HepG2 (cell line): ENCODE results near the gene ASB7. TPM values are rescaled to one million over a fixed set of nuclear protein-coding genes. Genes with fewer than 3 reads are reported as not detected.

Source experiments
- ATAC-seq: fragments of 200-7000 bp; cut with Tn5 transposase; 3 replicates; pipeline ENCODE4 v1.9.1; 2020; ENCODE audit warnings: mild to moderate bottlenecking, moderate library complexity
- BruUV-seq: library from RNA; stranded (reverse); fragments of 400-500 nt; replicated peaks from 2 replicates; lab custom pipeline; 2021; lab: Mats Ljungman, UMichigan
- CTCF ChIA-PET: fragments of 300-600 bp; formaldehyde crosslinking; extraction: SDS; loops from one replicate; lab custom pipeline; 2021; ENCODE audit warnings: low total read pairs, inconsistent platforms, low intra/inter-chr PET ratio; lab: Yijun Ruan, JAX
- POLR2A ChIA-PET: fragments of 350-600 bp; sonication (Branson Sonifier 250); formaldehyde crosslinking; loops from one replicate; lab custom pipeline; 2020; ENCODE audit warnings: antibody characterized with exemption, inconsistent platforms; lab: Yijun Ruan, JAX
- DNase-seq: peaks from one replicate; pipeline ENCODE4 v3.0.0-alpha.2; 2015; ENCODE audit warnings: low spot score
- FAIRE-seq: peaks from 3 replicates; lab custom pipeline; 2011; peaks lifted over from hg19 to GRCh38; lab: Jason Lieb, UNC
- H2AFZ ChIP-seq: one replicate; pipeline ENCODE4 v1.6.1; 2011; ENCODE audit warnings: low read length, inconsistent platforms
- H3K27ac ChIP-seq: fragments of 300-600 bp; 3 replicates; pipeline ENCODE4 v1.8.0; 2011; ENCODE audit warnings: mixed run types, mild to moderate bottlenecking, mixed read lengths, low read length, inconsistent platforms; ENCODE audit not compliant: insufficient read depth; ENCODE audit errors: extremely low read length
- H3K27me3 ChIP-seq, 2 experiments: fragments of 200-600 bp in 1 of 2; 2 replicates in 1 of 2; 3 replicates in 1 of 2; pipeline versions ENCODE4 v1.6.0 to v1.8.0; 2011; ENCODE audit warnings: low read length in 2 of 2, mild to moderate bottlenecking in 2 of 2, moderate library complexity in 2 of 2, inconsistent platforms in 1 of 2; ENCODE audit not compliant: insufficient read depth in 2 of 2, control insufficient read depth in 1 of 2
- H3K36me3 ChIP-seq, 2 experiments: fragments of 200-600 bp in 1 of 2; replicated peaks in 1 of 2; 2 replicates in 1 of 2; 3 replicates in 1 of 2; pipeline versions ENCODE4 v1.5.1 to v1.8.0; 2011; ENCODE audit warnings: low read length in 2 of 2, inconsistent platforms in 1 of 2; ENCODE audit not compliant: insufficient read depth in 2 of 2, control insufficient read depth in 1 of 2
- H3K4me1 ChIP-seq: 2 replicates; pipeline ENCODE4 v1.5.1; 2012; ENCODE audit warnings: low read length, inconsistent platforms; ENCODE audit not compliant: insufficient read depth
- H3K4me2 ChIP-seq: 2 replicates; pipeline ENCODE4 v1.6.0; 2011; ENCODE audit warnings: low read depth, low read length, inconsistent platforms
- H3K4me3 ChIP-seq, 3 experiments: fragments of 200-600 bp in 1 of 3; sonication (generic), shearing (Covaris generic) in 1 of 3; replicated peaks in 1 of 3; 2 replicates each; pipeline ENCODE4 v1.5.1; 2011 to 2016; ENCODE audit warnings: low read length in 3 of 3, inconsistent platforms in 2 of 3, low read depth in 2 of 3, mild to moderate bottlenecking in 2 of 3, control low read depth in 1 of 3, mixed read lengths in 1 of 3; ENCODE audit not compliant: insufficient read depth in 1 of 3
- H3K79me2 ChIP-seq: one replicate; pipeline ENCODE4 v1.6.1; 2011; ENCODE audit warnings: low read length, inconsistent platforms; ENCODE audit not compliant: insufficient read depth
- H3K9ac ChIP-seq: 2 replicates; pipeline ENCODE4 v1.6.0; 2011; ENCODE audit warnings: mild to moderate bottlenecking, low read depth, low read length, inconsistent platforms; ENCODE audit not compliant: insufficient read depth
- H3K9me3 ChIP-seq: 2 replicates; pipeline ENCODE4 v1.5.1; 2012; ENCODE audit warnings: mild to moderate bottlenecking, low read length
- H4K20me1 ChIP-seq: 2 replicates; pipeline ENCODE4 v1.6.0; 2011; ENCODE audit warnings: inconsistent platforms, mild to moderate bottlenecking, low read length, moderate library complexity; ENCODE audit not compliant: insufficient read depth
- FOXA1 ChIP-seq, 2 experiments: fragments of 450-650 bp in 1 of 2; sonication (generic) in 1 of 2; formaldehyde crosslinking in 1 of 2; IDR thresholded peaks; 2 replicates each; pipeline versions ENCODE4 v1.4.0 to v1.6.1; 2016 to 2020; ENCODE audit warnings: missing genetic modification reagents in 1 of 2
- MAX ChIP-seq: IDR thresholded peaks from 2 replicates; pipeline ENCODE4 v1.6.1; 2012; ENCODE audit warnings: inconsistent platforms
- MEIS2 ChIP-seq: sonication (generic); formaldehyde crosslinking; IDR thresholded peaks from 2 replicates; pipeline ENCODE4 v1.9.0; 2021; ENCODE audit warnings: mild to moderate bottlenecking, missing genetic modification reagents
- POGZ ChIP-seq: sonication (generic); formaldehyde crosslinking; IDR thresholded peaks from 2 replicates; pipeline ENCODE4 v1.4.0; 2020; ENCODE audit warnings: mild to moderate bottlenecking, missing genetic modification reagents
- ZFP36 ChIP-seq: fragments of 150-350 bp; IDR thresholded peaks from 2 replicates; pipeline ENCODE4 v1.6.1; 2018; ENCODE audit warnings: borderline replicate concordance, low read length, low read depth; ENCODE audit not compliant: partially characterized antibody
- ZNF18 ChIP-seq: sonication (generic); formaldehyde crosslinking; IDR thresholded peaks from 2 replicates; pipeline ENCODE4 v1.8.0; 2022; ENCODE audit warnings: mild to moderate bottlenecking, missing genetic modification reagents; ENCODE audit not compliant: insufficient replicate concordance
- ZNF431 ChIP-seq: sonication (generic); formaldehyde crosslinking; IDR thresholded peaks from 2 replicates; pipeline ENCODE4 v1.9.0; 2022; ENCODE audit warnings: missing genetic modification reagents, low read depth, mild to moderate bottlenecking, borderline replicate concordance
- ZNF879 ChIP-seq: sonication (generic); formaldehyde crosslinking; IDR thresholded peaks from 2 replicates; pipeline ENCODE4 v1.8.1; 2023; ENCODE audit warnings: missing genetic modification reagents
- WGBS: methylation state at CpG from one replicate; pipeline ENCODE4 v1.1.6; 2017; ENCODE audit warnings: low lambda C conversion rate; 5-methylcytosine and 5-hydroxymethylcytosine counted together
- in situ Hi-C: cut with HindIII; loops from 2 replicates; pipeline ENCODE4 v1.10.0; 2017; ENCODE audit warnings: low pct_unique_long_range_greater_than_20kb; ENCODE audit not compliant: extremely low pct_ligation_motif_present
- intact Hi-C: fragments of 100-400 bp; cut with micrococcal nuclease; formaldehyde crosslinking; loops from one replicate; pipeline ENCODE4 v1.10.0; 2022; ENCODE audit not compliant: unreplicated experiment
- polyA plus RNA-seq, 8 experiments: library from polyadenylated mRNA; depleted of rRNA in 3 of 8; stranded (reverse) in 7 of 8; unstranded in 1 of 8; fragments of >200 nt; fragmentation: Illumina TruSeq in 4 of 8; extraction: Trizol in 4 of 8; gene quantifications; 2 replicates each; pipeline versions ENCODE4 v1.2.1 to v1.2.3, GENCODE V29; 2011 to 2016; ENCODE audit warnings: low read depth in 4 of 8, missing spikeins in 1 of 8, mixed read lengths in 1 of 8; ENCODE audit not compliant: insufficient read depth in 1 of 8
- total RNA-seq, 5 experiments: library from RNA; depleted of rRNA; stranded (reverse); fragments of >200 nt; fragmentation: Illumina TruSeq; extraction: Trizol; gene quantifications; 2 replicates each; pipeline ENCODE4 v1.2.3, GENCODE V29; 2016; ENCODE audit warnings: low read depth in 1 of 5
- TF ChIP-seq, protein P1 (sequence below), 2 experiments: fragments of 450-650 bp in 1 of 2; sonication (generic) in 1 of 2; formaldehyde crosslinking; IDR thresholded peaks; 2 replicates each; pipeline versions ENCODE4 v1.5.0 to v1.8.0; 2020 to 2022; ENCODE audit warnings: mild to moderate bottlenecking in 1 of 2, missing genetic modification reagents in 1 of 2
- TF ChIP-seq, protein P2 (sequence below): sonication (generic); formaldehyde crosslinking; conservative IDR thresholded peaks from 2 replicates; pipeline ENCODE4 v1.4.0; 2020; ENCODE audit warnings: mild to moderate bottlenecking, missing genetic modification reagents, moderate library complexity

The ASB7 gene
- total and polyA plus RNA-seq, 2 of the 13 experiments (the other 11 are each of a cell fraction or from before 2014, with no cell fraction given), result 7.7 to 12.1 TPM

DNA sequence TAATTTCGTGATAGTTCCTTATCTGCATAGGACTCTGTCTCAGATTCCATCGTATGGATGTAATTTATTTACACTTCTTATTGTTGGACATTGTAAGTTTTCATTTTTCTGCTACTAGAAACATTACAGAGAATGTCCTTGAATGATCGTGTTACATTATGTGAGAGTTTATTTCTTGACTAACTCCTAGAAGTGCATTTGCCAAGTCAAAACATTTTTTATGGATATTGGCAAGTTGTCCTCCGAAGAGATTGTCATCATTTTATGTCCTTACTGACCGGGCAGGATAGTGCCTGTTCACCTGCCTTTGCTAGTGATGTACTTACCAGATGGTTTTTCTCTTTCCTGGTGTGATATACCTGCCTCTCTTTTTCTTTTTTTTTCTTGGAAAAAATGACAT lies 13.4 kb downstream of the ASB7 start:
- Histone ChIP-seq H3K79me2 (peaks cover 4% of the 10 kb centered on the region), H3K9ac (no peak overlapping the region), H3K27me3 (no peaks in the 10 kb centered on the region; a peak in 1 of 5 replicates), H3K27ac (no peak overlapping the region), H4K20me1 (no peaks in the 10 kb centered on the region), H3K36me3 (peaks cover 10 to 71% of the 10 kb centered on the region in 2 experiments), H3K4me1 (no peaks in the 10 kb centered on the region), H3K4me3 (no peak overlapping the region), H3K9me3 (no peaks in the 10 kb centered on the region), H2AFZ (no peak overlapping the region), H3K4me2 (no peak overlapping the region)
- CTCF ChIA-PET, result no interaction called here
- no peak for DNase-seq
- in situ Hi-C loops (no loop called here), intact Hi-C loops (no loop called here)
- WGBS, result 74% methylated on average over 5 of the region's 5 CpGs
- TF ChIP-seq, protein P1, sequence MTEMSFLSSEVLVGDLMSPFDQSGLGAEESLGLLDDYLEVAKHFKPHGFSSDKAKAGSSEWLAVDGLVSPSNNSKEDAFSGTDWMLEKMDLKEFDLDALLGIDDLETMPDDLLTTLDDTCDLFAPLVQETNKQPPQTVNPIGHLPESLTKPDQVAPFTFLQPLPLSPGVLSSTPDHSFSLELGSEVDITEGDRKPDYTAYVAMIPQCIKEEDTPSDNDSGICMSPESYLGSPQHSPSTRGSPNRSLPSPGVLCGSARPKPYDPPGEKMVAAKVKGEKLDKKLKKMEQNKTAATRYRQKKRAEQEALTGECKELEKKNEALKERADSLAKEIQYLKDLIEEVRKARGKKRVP (CRISPR knock-in tag; IDR thresholded peaks at IDR 0.05), result no peak
- TF ChIP-seq MEIS2 (no peak), ZNF879 (CRISPR knock-in tag) (no peak), ZFP36 (no peak), ZNF18 (CRISPR knock-in tag) (no peak), POGZ (CRISPR knock-in tag) (no peak), FOXA1 (IDR thresholded peaks at IDR 0.05) (no peak), FOXA1 (CRISPR knock-in tag; IDR thresholded peaks at IDR 0.05) (no peak), ZNF431 (CRISPR knock-in tag) (no peak), MAX (no peak)
- TF ChIP-seq, protein P2, sequence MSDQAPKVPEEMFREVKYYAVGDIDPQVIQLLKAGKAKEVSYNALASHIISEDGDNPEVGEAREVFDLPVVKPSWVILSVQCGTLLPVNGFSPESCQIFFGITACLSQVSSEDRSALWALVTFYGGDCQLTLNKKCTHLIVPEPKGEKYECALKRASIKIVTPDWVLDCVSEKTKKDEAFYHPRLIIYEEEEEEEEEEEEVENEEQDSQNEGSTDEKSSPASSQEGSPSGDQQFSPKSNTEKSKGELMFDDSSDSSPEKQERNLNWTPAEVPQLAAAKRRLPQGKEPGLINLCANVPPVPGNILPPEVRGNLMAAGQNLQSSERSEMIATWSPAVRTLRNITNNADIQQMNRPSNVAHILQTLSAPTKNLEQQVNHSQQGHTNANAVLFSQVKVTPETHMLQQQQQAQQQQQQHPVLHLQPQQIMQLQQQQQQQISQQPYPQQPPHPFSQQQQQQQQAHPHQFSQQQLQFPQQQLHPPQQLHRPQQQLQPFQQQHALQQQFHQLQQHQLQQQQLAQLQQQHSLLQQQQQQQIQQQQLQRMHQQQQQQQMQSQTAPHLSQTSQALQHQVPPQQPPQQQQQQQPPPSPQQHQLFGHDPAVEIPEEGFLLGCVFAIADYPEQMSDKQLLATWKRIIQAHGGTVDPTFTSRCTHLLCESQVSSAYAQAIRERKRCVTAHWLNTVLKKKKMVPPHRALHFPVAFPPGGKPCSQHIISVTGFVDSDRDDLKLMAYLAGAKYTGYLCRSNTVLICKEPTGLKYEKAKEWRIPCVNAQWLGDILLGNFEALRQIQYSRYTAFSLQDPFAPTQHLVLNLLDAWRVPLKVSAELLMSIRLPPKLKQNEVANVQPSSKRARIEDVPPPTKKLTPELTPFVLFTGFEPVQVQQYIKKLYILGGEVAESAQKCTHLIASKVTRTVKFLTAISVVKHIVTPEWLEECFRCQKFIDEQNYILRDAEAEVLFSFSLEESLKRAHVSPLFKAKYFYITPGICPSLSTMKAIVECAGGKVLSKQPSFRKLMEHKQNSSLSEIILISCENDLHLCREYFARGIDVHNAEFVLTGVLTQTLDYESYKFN (CRISPR knock-in tag), result no peak
- POLR2A ChIA-PET, result no interaction called here
- BruUV-seq, result no TSS peak
- FAIRE-seq, result no peak
- ATAC-seq, result no peak
